GM10847 (cell line): ENCODE measurements around the gene PIGB.
A peak's percentile ranks its signal among the peaks of the same experiment; 100 is the strongest.

Source experiments
- POLR2A ChIP-seq: IDR thresholded peaks from 2 replicates; pipeline ENCODE4 v1.6.1; 2011; ENCODE audit not compliant: insufficient read length; ENCODE audit errors: extremely low read depth

PIGB gene

GRCh38 chr15:55318588-55319494, at the start of gene PIGB, which contains the start of gene PIGBOS1:
PIGB (plus strand) TSS chr15:55319222; CDS start chr15:55319251, 29 bp downstream.
PIGBOS1 (minus strand) TSS chr15:55319123; CDS start chr15:55317792, 1,331 bp downstream.
- TF ChIP-seq POLR2A, result peak; percentile 70

- TF ChIP-seq POLR2A, result no peak
Observed at GRCh38 chr15:55270291-55270690, 48.7 kb upstream of the PIGB start.

GRCh38 chr15:55276324-55276723, 42.7 kb upstream of the PIGB start:
- TF ChIP-seq POLR2A, result no peak

- no peak for TF ChIP-seq POLR2A
Observed at GRCh38 chr15:55277116-55277564, 41.9 kb upstream of the PIGB start.

GRCh38 chr15:55277715-55278114, 41.3 kb upstream of the PIGB start:
- no peak for TF ChIP-seq POLR2A

- TF ChIP-seq POLR2A, result no peak
Observed at GRCh38 chr15:55279100-55279745, 39.8 kb upstream of the PIGB start.

- TF ChIP-seq POLR2A, result no peak
Observed at GRCh38 chr15:55279746-55280351, 39.2 kb upstream of the PIGB start.

- no peak for TF ChIP-seq POLR2A
Observed at GRCh38 chr15:55281517-55282228, 37.3 kb upstream of the PIGB start.

- TF ChIP-seq POLR2A, result no peak
Observed at GRCh38 chr15:55282284-55282833, 36.7 kb upstream of the PIGB start.

- no peak for TF ChIP-seq POLR2A
Observed at GRCh38 chr15:55283379-55284147, 35.5 kb upstream of the PIGB start.

- no peak for TF ChIP-seq POLR2A
Observed at GRCh38 chr15:55284426-55284825, 34.6 kb upstream of the PIGB start.

GRCh38 chr15:55288006-55288717, 30.9 kb upstream of the PIGB start:
- no peak for TF ChIP-seq POLR2A

- TF ChIP-seq POLR2A, result no peak
Observed at GRCh38 chr15:55289011-55289745, 29.8 kb upstream of the PIGB start.
